CD4-positive, alpha-beta T cell treated with Interleukin-6 at 100 ng/mL for 8 hours (primary cell): Measurements from ENCODE around the gene MCRIP1.
A peak's percentile ranks its signal among the peaks of the same experiment; 100 is the strongest.

Experiments used
- DNase-seq: peaks from one replicate; pipeline ENCODE4 v3.0.0-alpha.2; 2020; ENCODE audit warnings: mixed read lengths, low spot score

MCRIP1 gene

GRCh38 chr17:81833160-81833920 is at the start of gene MCRIP1:
TSS of gene MCRIP1 (minus strand) at chr17:81833291. CDS start at chr17:81824506, 8,785 bp downstream.
- peak; percentile 91 for DNase-seq

GRCh38 chr17:81879121-81879520 is 46.0 kb upstream of the MCRIP1 start:
- no peak for DNase-seq

GRCh38 chr17:81878294-81878693 is 45.2 kb upstream of the MCRIP1 start:
- no peak for DNase-seq

- no peak for DNase-seq
Observed at GRCh38 chr17:81877569-81877968, 44.5 kb upstream of the MCRIP1 start.

GRCh38 chr17:81871387-81872230 is 38.5 kb upstream of the MCRIP1 start:
- DNase-seq = peak; percentile 94

- no peak for DNase-seq
Observed at GRCh38 chr17:81870981-81871386, 37.9 kb upstream of the MCRIP1 start, which contains the start of gene ARHGDIA. TSS of gene ARHGDIA (minus strand) at chr17:81871337. CDS start at chr17:81869930, 1,407 bp downstream.

- DNase-seq = peak; percentile 36
Observed at GRCh38 chr17:81870131-81870980, 37.3 kb upstream of the MCRIP1 start.

GRCh38 chr17:81869221-81870130 is 36.4 kb upstream of the MCRIP1 start:
- DNase-seq = no peak

GRCh38 chr17:81868674-81869220 is 35.7 kb upstream of the MCRIP1 start:
- no peak for DNase-seq

- DNase-seq = no peak
Observed at GRCh38 chr17:81867991-81868673, 35.0 kb upstream of the MCRIP1 start.

GRCh38 chr17:81867170-81867990 is 34.3 kb upstream of the MCRIP1 start:
- DNase-seq = no peak

GRCh38 chr17:81866440-81867169 is 33.5 kb upstream of the MCRIP1 start:
- DNase-seq = no peak

GRCh38 chr17:81865733-81866439 is 32.8 kb upstream of the MCRIP1 start:
- DNase-seq = no peak

- no peak for DNase-seq
Observed at GRCh38 chr17:81865358-81865732, 32.3 kb upstream of the MCRIP1 start.

GRCh38 chr17:81863833-81864768 is 31.0 kb upstream of the MCRIP1 start:
- DNase-seq = no peak

GRCh38 chr17:81863123-81863675 is 30.1 kb upstream of the MCRIP1 start:
- no peak for DNase-seq
